GM10248 (cell line): ENCODE data around the gene PPT2.

Experiments used
- CTCF ChIA-PET: fragments of 300-600 bp; sonication (Branson Sonifier 250); formaldehyde crosslinking; extraction: SDS; loops from one replicate; lab custom pipeline; 2021; ENCODE audit warnings: antibody characterized with exemption; lab: Yijun Ruan, JAX
- POLR2A ChIA-PET: fragments of 350-650 bp; sonication (Branson Sonifier 250); formaldehyde crosslinking; extraction: SDS; loops from one replicate; lab custom pipeline; 2020; ENCODE audit warnings: antibody characterized with exemption; lab: Yijun Ruan, JAX
- DNase-seq: peaks from one replicate; pipeline ENCODE4 v3.0.0; 2012; ENCODE audit errors: extremely low spot score
- TF ChIP-seq, protein P1 (sequence below): IDR thresholded peaks from 2 replicates; pipeline ENCODE4 v1.5.1; 2012; ENCODE audit warnings: mild to moderate bottlenecking, low read depth; ENCODE audit errors: extremely low read depth, missing control alignments, control extremely low read depth

Gene PPT2

DNA sequence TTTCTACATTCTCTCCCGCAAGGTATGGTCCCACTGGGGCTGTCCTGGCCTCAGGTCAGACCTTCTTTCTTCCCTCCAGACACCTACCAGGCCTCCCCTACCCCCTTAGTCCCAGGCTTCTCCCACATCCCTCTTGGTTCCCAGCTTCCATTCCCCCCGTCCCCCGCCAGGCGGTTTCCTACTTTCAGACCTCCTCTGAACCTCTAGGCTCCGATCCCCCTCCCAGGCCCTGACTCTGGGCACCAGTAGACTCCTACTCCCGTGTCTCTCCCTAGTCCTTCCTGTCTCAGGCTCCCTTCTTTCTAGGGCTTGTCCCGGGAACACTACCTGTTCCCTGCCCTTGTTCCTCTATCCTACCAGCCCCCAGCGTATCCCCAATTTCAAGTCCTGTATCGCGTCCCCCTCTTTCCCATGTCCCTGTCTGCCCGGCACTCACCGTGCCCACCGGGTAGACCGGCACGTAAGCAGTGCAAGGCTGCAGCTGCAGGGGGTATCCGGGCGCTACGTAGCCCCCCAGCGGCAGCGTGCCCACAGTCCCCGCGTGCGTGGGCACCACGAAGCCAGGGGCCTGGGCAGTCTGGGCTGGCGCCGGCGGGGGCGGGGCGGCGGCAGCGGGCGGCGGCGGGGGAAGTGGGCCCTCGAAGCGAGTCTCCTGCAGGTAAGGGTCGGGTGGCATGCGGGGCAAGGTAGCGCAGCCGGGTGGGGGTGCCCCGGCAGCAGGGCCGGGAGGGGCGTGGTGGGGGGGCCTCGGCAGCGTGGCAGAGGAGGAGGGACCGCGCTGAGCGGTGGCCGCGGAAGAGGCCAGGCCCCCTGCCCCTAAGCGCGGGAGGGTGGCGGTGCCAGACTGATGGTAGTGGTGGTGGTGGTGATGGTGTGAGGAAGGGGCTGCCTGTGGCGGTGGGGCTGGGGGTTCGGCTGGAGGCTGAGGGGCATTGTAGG is 3.7 kb upstream of the PPT2 start:
- TF ChIP-seq, protein P1, sequence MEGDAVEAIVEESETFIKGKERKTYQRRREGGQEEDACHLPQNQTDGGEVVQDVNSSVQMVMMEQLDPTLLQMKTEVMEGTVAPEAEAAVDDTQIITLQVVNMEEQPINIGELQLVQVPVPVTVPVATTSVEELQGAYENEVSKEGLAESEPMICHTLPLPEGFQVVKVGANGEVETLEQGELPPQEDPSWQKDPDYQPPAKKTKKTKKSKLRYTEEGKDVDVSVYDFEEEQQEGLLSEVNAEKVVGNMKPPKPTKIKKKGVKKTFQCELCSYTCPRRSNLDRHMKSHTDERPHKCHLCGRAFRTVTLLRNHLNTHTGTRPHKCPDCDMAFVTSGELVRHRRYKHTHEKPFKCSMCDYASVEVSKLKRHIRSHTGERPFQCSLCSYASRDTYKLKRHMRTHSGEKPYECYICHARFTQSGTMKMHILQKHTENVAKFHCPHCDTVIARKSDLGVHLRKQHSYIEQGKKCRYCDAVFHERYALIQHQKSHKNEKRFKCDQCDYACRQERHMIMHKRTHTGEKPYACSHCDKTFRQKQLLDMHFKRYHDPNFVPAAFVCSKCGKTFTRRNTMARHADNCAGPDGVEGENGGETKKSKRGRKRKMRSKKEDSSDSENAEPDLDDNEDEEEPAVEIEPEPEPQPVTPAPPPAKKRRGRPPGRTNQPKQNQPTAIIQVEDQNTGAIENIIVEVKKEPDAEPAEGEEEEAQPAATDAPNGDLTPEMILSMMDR = no peak
- ChIA-PET CTCF (interaction anchor here (1.2 to 2.4 kb wide), 2 partner anchors 21 to 32 kb away, joined by 3 to 9 read pairs; no protein-coding TSS in a partner anchor), POLR2A (no interaction called here)
- DNase-seq = no peak

DNA sequence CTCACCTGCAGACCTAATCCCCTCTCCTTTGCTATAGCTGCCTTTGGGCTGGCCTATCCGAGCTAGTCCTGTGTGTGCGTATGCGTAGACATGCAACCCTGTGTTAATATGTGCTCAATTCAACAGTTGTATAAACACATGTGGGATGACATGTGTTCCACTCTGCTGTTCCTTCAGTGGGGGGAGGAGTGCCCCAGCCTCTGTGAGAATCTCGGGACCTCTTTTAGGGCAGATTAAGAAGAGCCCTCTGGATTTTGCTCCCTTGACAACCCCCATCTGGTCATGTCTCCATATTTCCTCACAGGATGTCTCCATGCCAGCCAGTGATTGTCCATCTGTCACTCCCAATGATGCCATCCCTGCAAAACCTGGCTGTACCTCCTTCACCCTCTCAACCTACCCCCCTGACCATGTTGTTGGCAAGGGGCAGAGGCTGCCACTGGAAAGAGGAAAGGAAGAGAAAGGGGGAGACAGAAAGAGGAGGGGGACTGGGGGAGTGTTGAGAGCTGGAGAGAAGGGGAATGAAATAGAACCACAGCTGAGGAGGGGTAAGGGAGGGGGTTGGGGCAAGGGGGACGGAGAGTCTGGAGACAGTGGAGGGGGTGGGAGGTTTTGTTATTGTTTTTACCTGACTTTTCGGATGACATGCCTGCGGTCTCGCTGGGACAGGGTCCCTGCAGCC is 2.6 kb upstream of the PPT2 start:
- TF ChIP-seq, protein P1 = no peak
- ChIA-PET CTCF (interaction anchor here (2.0 kb wide), 1 partner anchor 33 kb away, joined by 7 read pairs; no protein-coding TSS in a partner anchor), POLR2A (no interaction called here)
- no peak for DNase-seq

DNA sequence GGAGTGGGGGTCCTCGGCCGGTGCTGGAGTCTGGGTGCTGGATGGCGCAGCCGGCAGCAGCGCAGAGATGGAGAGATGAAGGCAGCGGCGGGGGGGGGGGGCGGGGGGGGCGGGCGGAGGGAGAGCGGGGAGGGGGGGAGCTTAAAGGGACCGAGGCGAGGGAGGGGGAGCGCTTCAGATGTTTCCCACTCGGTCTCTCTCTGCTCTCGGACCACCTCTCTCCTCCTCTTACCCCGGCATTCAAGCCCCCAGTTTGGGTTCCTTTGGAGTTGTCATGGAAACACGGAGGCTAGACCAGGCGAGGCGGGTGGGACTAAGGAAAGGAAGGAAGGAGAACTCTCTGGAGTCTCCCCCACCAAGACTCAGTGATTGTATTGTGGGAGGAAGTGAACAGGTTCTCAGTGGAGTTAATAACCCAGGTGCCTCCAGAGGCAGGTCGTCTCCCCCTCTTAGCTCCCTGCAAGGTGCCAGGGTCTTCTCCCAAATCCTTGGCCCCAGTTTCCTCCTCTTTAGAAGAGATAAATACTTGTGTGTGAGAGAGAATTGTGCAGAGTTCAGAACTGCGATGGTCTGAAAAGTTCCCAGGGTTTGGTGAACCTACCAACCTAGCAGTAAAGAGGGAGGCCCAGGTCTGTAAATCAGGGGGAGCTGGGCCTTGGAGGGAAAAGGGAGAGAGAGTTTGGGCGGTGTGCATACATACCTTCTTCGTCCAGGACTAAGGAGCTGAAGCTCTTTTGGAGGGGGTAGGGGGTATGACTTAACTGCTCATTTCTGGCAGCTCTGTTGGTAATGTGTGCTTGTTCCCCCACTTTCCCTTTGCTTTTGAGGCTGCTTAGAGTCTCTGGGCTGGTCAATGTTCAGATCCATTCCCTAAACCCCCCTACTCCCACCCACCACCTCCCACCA is 1.8 kb upstream of the PPT2 start, which contains the start of gene PRRT1:
TSS of gene PRRT1 (minus strand) at position 77 of the 906 bp plus-strand sequence. CDS start 112 bp downstream, outside the sequence.
- CTCF ChIA-PET = interaction anchor here (1.1 to 2.0 kb wide), 2 partner anchors 12 to 34 kb away, joined by 3 to 7 read pairs; no protein-coding TSS in a partner anchor
- TF ChIP-seq, protein P1 = no peak
- DNase-seq = no peak
- POLR2A ChIA-PET = no interaction called here

DNA sequence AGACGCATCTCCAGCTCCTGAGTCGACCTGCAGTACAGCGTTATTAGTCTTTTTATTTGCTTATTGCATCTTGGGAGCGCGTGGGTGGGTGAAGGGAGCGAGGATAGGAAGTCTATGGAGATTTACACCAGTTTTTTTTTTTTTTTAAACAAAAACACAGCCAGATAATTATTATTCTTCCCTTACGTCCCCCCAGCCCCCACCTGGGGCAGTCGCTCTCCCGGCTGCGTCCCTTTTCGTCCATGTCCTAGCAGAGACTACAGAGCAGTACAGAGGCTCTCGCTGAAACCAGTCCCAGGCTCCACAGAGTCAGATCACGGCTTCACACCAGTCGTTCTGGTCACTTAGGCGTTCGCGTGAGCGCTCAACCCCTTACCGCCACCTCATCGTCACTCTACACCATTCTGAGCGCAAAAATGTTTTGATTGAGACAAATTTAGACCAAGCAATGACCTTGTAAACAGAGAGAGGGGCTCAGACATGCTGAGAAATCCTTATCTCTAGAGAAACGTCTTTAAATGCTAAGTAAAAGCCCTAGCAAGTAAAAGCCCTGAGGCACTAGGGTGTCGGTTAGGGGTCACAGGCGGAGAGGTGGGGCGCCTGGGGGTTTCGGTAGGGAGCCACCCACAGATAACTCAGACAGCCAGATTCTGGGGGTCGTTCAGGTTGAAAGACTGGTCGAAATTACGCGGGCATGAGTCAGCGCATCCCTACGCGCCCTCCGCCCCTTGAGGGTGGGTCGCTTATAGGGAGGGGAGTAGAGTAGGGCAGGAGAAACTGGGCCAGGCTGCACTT is 975 bp upstream of the PPT2 start:
- ChIA-PET CTCF (interaction anchor here (1.1 to 2.0 kb wide), 2 partner anchors 12 to 35 kb away, joined by 3 to 7 read pairs; no protein-coding TSS in a partner anchor), POLR2A (no interaction called here)
- TF ChIP-seq, protein P1 = no peak
- DNase-seq = no peak

DNA sequence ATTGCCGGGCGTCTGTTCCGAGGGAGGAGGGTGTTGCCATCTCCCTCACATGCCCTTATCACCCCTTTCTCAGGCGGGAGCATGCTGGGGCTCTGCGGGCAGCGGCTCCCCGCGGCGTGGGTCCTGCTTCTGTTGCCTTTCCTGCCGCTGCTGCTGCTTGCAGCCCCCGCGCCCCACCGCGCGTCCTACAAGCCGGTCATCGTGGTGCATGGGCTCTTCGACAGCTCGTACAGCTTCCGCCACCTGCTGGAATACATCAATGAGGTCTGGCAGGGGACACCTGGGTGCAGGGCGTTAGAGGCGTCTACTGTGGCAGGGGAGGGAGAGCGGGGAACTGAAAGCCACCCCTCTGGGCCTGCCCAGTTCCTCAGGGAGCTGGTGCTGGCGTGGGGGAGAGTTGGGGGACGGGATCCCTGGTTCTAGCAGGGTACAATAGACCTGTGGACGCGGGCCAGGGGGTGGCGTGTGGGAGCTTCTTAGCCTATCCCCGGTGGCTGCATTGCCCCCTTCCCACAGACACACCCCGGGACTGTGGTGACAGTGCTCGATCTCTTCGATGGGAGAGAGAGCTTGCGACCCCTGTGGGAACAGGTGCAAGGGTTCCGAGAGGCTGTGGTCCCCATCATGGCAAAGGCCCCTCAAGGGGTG is 697 bp downstream of the PPT2 start:
- DNase-seq = peak; percentile 86
- TF ChIP-seq, protein P1 = peak; percentile 78
- ChIA-PET CTCF (interaction anchor here (0.8 to 1.3 kb wide), 5 partner anchors 10 to 107 kb away, joined by 3 to 5 read pairs (median 4); partner anchors contain the start of gene EGFL8), POLR2A (interaction anchor here (0.6 kb wide), 1 partner anchor 21 kb away, joined by 3 read pairs; the partner anchor contains the start of gene AGPAT1)
